Mucosa of rectum (tissue), 2 donors: Measurements from ENCODE around the gene PHLPP2.

Experiments used
- H3K27ac ChIP-seq, 2 donors: one replicate each; pipeline ENCODE4 v1.7.0; 2013; ENCODE audit warnings: inconsistent platforms in 2 of 2, low read depth in 2 of 2, low read length in 2 of 2
- H3K27me3 ChIP-seq, 2 donors: one replicate each; pipeline ENCODE4 v1.7.0; 2013; ENCODE audit warnings: low read length in 2 of 2; ENCODE audit not compliant: control insufficient read depth in 2 of 2, insufficient read depth in 2 of 2
- H3K36me3 ChIP-seq, 2 donors: one replicate each; pipeline ENCODE4 v1.7.0; 2013; ENCODE audit warnings: low read length in 2 of 2; ENCODE audit not compliant: control insufficient read depth in 2 of 2, insufficient read depth in 2 of 2
- H3K4me1 ChIP-seq, 2 donors: one replicate each; pipeline ENCODE4 v1.7.0; 2013; ENCODE audit warnings: low read length in 2 of 2, mild to moderate bottlenecking in 1 of 2; ENCODE audit not compliant: control insufficient read depth in 2 of 2, insufficient read depth in 2 of 2
- H3K4me3 ChIP-seq, 2 donors: one replicate each; pipeline ENCODE4 v1.7.0; 2013; ENCODE audit warnings: low read length in 2 of 2
- H3K9ac ChIP-seq, 2 donors: one replicate each; pipeline ENCODE4 v1.7.0; 2013; ENCODE audit warnings: low read length in 2 of 2, low read depth in 1 of 2, mild to moderate bottlenecking in 1 of 2
- H3K9me3 ChIP-seq, 2 donors: one replicate each; pipeline ENCODE4 v1.7.0; 2013; ENCODE audit warnings: low read length in 2 of 2; ENCODE audit not compliant: control insufficient read depth in 2 of 2
- donor health status: healthy.
- donor health status: Normal muscosa, but diverticular disease.

PHLPP2 gene

GRCh38 chr16:71722801-71723536 lies 1.5 kb downstream of the PHLPP2 start:
- Histone ChIP-seq H3K9ac (peak overlapping the region; percentile 60 to 75), H3K27me3 (no peaks in the 10 kb centered on the region), H3K9me3 (no peaks in the 10 kb centered on the region), H3K27ac (peak overlapping the region; percentile 84 to 89), H3K36me3 (peaks cover 0 to 2% of the 10 kb centered on the region in 2 donors), H3K4me3 (peak overlapping the region; percentile 82 to 88), H3K4me1 (peaks cover 24 to 29% of the 10 kb centered on the region in 2 donors)

GRCh38 chr16:71721066-71721740 lies 3.3 kb downstream of the PHLPP2 start:
- Histone ChIP-seq H3K9me3 (no peaks in the 10 kb centered on the region), H3K4me3 (peak overlapping the region in 1 of 2 donors; percentile 88), H3K9ac (no peak overlapping the region), H3K4me1 (peaks cover 16 to 19% of the 10 kb centered on the region in 2 donors), H3K27ac (peak overlapping the region in 1 of 2 donors; percentile 23), H3K27me3 (no peaks in the 10 kb centered on the region), H3K36me3 (peaks cover 0 to 2% of the 10 kb centered on the region in 2 donors)

- no peak overlapping the region for H3K27ac ChIP-seq
- no peak overlapping the region for H3K4me3 ChIP-seq
- no peaks in the 10 kb centered on the region for H3K27me3 ChIP-seq
These were observed 12.0 kb downstream of the PHLPP2 start for GRCh38 chr16:71712501-71712900.

GRCh38 chr16:71711789-71712188 lies 12.7 kb downstream of the PHLPP2 start:
- Histone ChIP-seq H3K4me3 (no peak overlapping the region), H3K9ac (no peak overlapping the region), H3K9me3 (no peaks in the 10 kb centered on the region)

More at GRCh38 chr16:71712501-71712900, 12.0 kb downstream of the PHLPP2 start:
- Histone ChIP-seq H3K36me3 (peaks cover 8% of the 10 kb centered on the region in 2 donors), H3K4me1 (peaks cover 9 to 22% of the 10 kb centered on the region in 2 donors), H3K9ac (no peak overlapping the region), H3K9me3 (no peaks in the 10 kb centered on the region)

GRCh38 chr16:71709229-71709781 lies 15.2 kb downstream of the PHLPP2 start:
- Histone ChIP-seq H3K9me3 (no peaks in the 10 kb centered on the region), H3K36me3 (peaks cover 4 to 6% of the 10 kb centered on the region in 2 donors), H3K27me3 (no peaks in the 10 kb centered on the region), H3K9ac (no peak overlapping the region), H3K4me1 (peaks cover 12 to 26% of the 10 kb centered on the region in 2 donors), H3K27ac (peak overlapping the region; percentile 38 to 53), H3K4me3 (no peak overlapping the region)

More at GRCh38 chr16:71711789-71712188, 12.7 kb downstream of the PHLPP2 start:
- Histone ChIP-seq H3K27ac (no peak overlapping the region), H3K36me3 (peaks cover 8 to 9% of the 10 kb centered on the region in 2 donors), H3K4me1 (peaks cover 12 to 26% of the 10 kb centered on the region in 2 donors), H3K27me3 (no peaks in the 10 kb centered on the region)

- no peaks in the 10 kb centered on the region for H3K27me3 ChIP-seq
- H3K27ac ChIP-seq: peak overlapping the region in 1 of 2 donors; percentile 12
- H3K4me3 ChIP-seq: no peak overlapping the region
- H3K4me1 ChIP-seq: peaks cover 12 to 26% of the 10 kb centered on the region in 2 donors
- H3K9ac ChIP-seq: no peak overlapping the region
- no peaks in the 10 kb centered on the region for H3K9me3 ChIP-seq
- peaks cover 4% of the 10 kb centered on the region in 2 donors for H3K36me3 ChIP-seq
These were observed 15.8 kb downstream of the PHLPP2 start for GRCh38 chr16:71708696-71709095.

GRCh38 chr16:71707199-71707598 lies 17.3 kb downstream of the PHLPP2 start:
- peak overlapping the region in 1 of 2 donors; percentile 17 for H3K9ac ChIP-seq
- peaks cover 12 to 26% of the 10 kb centered on the region in 2 donors for H3K4me1 ChIP-seq
- H3K27ac ChIP-seq: peak overlapping the region in 1 of 2 donors; percentile 62
- no peaks in the 10 kb centered on the region for H3K9me3 ChIP-seq
- H3K27me3 ChIP-seq: no peaks in the 10 kb centered on the region
- peaks cover 0 to 4% of the 10 kb centered on the region in 2 donors for H3K36me3 ChIP-seq
- H3K4me3 ChIP-seq: no peak overlapping the region

- H3K36me3 ChIP-seq: peaks cover 0 to 6% of the 10 kb centered on the region in 2 donors
- peaks cover 12 to 26% of the 10 kb centered on the region in 2 donors for H3K4me1 ChIP-seq
- H3K27ac ChIP-seq: no peak overlapping the region
- H3K27me3 ChIP-seq: no peaks in the 10 kb centered on the region
- no peaks in the 10 kb centered on the region for H3K9me3 ChIP-seq
- no peak overlapping the region for H3K4me3 ChIP-seq
- no peak overlapping the region for H3K9ac ChIP-seq
These were observed 18.5 kb downstream of the PHLPP2 start for GRCh38 chr16:71706046-71706445.

GRCh38 chr16:71703333-71703732 lies 21.2 kb downstream of the PHLPP2 start:
- peaks cover 15 to 23% of the 10 kb centered on the region in 2 donors for H3K36me3 ChIP-seq
- no peaks in the 10 kb centered on the region for H3K9me3 ChIP-seq
- peaks cover 7 to 13% of the 10 kb centered on the region in 2 donors for H3K4me1 ChIP-seq
- no peaks in the 10 kb centered on the region for H3K27me3 ChIP-seq
- H3K9ac ChIP-seq: no peak overlapping the region
- H3K27ac ChIP-seq: no peak overlapping the region
- no peak overlapping the region for H3K4me3 ChIP-seq

GRCh38 chr16:71700831-71701230 lies 23.7 kb downstream of the PHLPP2 start:
- H3K9me3 ChIP-seq: no peaks in the 10 kb centered on the region
- no peaks in the 10 kb centered on the region for H3K4me1 ChIP-seq
- H3K9ac ChIP-seq: no peak overlapping the region
- no peak overlapping the region for H3K4me3 ChIP-seq
- H3K27me3 ChIP-seq: no peaks in the 10 kb centered on the region
- no peak overlapping the region for H3K27ac ChIP-seq
- H3K36me3 ChIP-seq: peaks cover 18 to 21% of the 10 kb centered on the region in 2 donors
